OCI-LY7 (cell line): ENCODE data around the gene PTCH2. TPM values are rescaled to one million over a fixed set of nuclear protein-coding genes. Genes with fewer than 3 reads are reported as not detected.

Source experiments
- BruUV-seq: library from RNA; stranded (reverse); fragments of 400-500 nt; replicated peaks from 2 replicates; lab custom pipeline; 2021; lab: Mats Ljungman, UMichigan
- CTCF ChIA-PET: fragments of 300-600 bp; sonication (Branson Sonifier 250); formaldehyde crosslinking; loops from one replicate; lab custom pipeline; 2022; ENCODE audit warnings: antibody characterized with exemption; ENCODE audit not compliant: unreplicated experiment; lab: Charles Lee
- POLR2A ChIA-PET: fragments of 300-600 bp; sonication (Branson Sonifier 250); formaldehyde crosslinking; loops from one replicate; lab custom pipeline; 2022; ENCODE audit warnings: antibody characterized with exemption; lab: Charles Lee
- DNase-seq: peaks from one replicate; pipeline ENCODE4 v3.0.0-alpha.2; 2015; ENCODE audit warnings: low spot score
- H2AFZ ChIP-seq: fragments of 200-600 bp; sonication (generic), shearing (Covaris generic); 2 replicates; pipeline ENCODE4 v1.6.1; 2014; ENCODE audit warnings: mild to moderate bottlenecking, antibody characterized with exemption, low read length, moderate library complexity
- H3K27ac ChIP-seq: fragments of 200-600 bp; sonication (generic); 2 replicates; pipeline ENCODE4 v1.5.1; 2014; ENCODE audit warnings: mixed run types, low read depth, mild to moderate bottlenecking, moderate library complexity, low read length, inconsistent platforms; ENCODE audit not compliant: poor library complexity, severe bottlenecking
- H3K36me3 ChIP-seq: fragments of 200-600 bp; sonication (generic); 2 replicates; pipeline ENCODE4 v1.6.1; 2014; ENCODE audit warnings: mild to moderate bottlenecking, antibody characterized with exemption, low read length, moderate library complexity, mixed read lengths; ENCODE audit not compliant: insufficient read depth
- H3K4me1 ChIP-seq: fragments of 200-600 bp; sonication (generic); 2 replicates; pipeline ENCODE4 v1.5.1; 2014; ENCODE audit warnings: mild to moderate bottlenecking, low read length; ENCODE audit not compliant: insufficient read depth, poor library complexity, severe bottlenecking
- H3K4me2 ChIP-seq: fragments of 200-600 bp; sonication (generic); 2 replicates; pipeline ENCODE4 v1.6.1; 2014; ENCODE audit warnings: mild to moderate bottlenecking, low read length
- H3K4me3 ChIP-seq: fragments of 200-600 bp; sonication (generic); 2 replicates; pipeline ENCODE4 v1.5.1; 2014; ENCODE audit warnings: mild to moderate bottlenecking, low read depth, low read length; ENCODE audit not compliant: poor library complexity, severe bottlenecking
- H3K79me2 ChIP-seq: fragments of 200-600 bp; sonication (generic); 2 replicates; pipeline ENCODE4 v1.6.1; 2016; ENCODE audit warnings: low read depth, mild to moderate bottlenecking, low read length, moderate library complexity, mixed read lengths; ENCODE audit not compliant: insufficient read depth
- H3K9me2 ChIP-seq: fragments of 200-600 bp; sonication (generic); 2 replicates; pipeline ENCODE4 v1.6.1; 2016; ENCODE audit warnings: mild to moderate bottlenecking, low read length, mixed read lengths; ENCODE audit not compliant: insufficient read depth
- H3K9me3 ChIP-seq: fragments of 200-600 bp; sonication (generic); 2 replicates; pipeline ENCODE4 v1.6.1; 2014; ENCODE audit warnings: mild to moderate bottlenecking, mixed run types, low read length, mixed read lengths
- H4K20me1 ChIP-seq: fragments of 200-600 bp; sonication (generic); 2 replicates; pipeline ENCODE4 v1.6.1; 2014; ENCODE audit warnings: mild to moderate bottlenecking, antibody characterized with exemption, low read length, moderate library complexity, mixed read lengths; ENCODE audit not compliant: insufficient read depth
- EZH2phosphoT487 ChIP-seq: fragments of 200-600 bp; sonication (generic); IDR thresholded peaks from 2 replicates; pipeline ENCODE4 v1.6.1; 2018; ENCODE audit warnings: low read depth, borderline replicate concordance, mild to moderate bottlenecking, mixed run types, antibody characterized with exemption, low read length, moderate library complexity, mixed read lengths
- intact Hi-C: fragments of 100-400 bp; cut with micrococcal nuclease; formaldehyde crosslinking; loops from one replicate; pipeline ENCODE4 v1.10.0; 2022; ENCODE audit not compliant: unreplicated experiment
- total RNA-seq, 2 experiments: library from RNA; depleted of rRNA in 1 of 2; stranded (reverse); fragments of >200 nt in 1 of 2; shearing (Covaris generic) in 1 of 2; gene quantifications; 2 replicates each; pipeline ENCODE4 v1.2.3, GENCODE V29; 2014 to 2022
- TF ChIP-seq, protein P1 (sequence below): fragments of 200-600 bp; sonication (generic); conservative IDR thresholded peaks from 2 replicates; pipeline ENCODE4 v1.5.1; 2014; ENCODE audit warnings: mild to moderate bottlenecking, antibody characterized with exemption, low read length, moderate library complexity, mixed read lengths

PTCH2 gene
- total RNA-seq, 2 experiments from 2014 or later = 0.60 to 1.0 TPM

DNA sequence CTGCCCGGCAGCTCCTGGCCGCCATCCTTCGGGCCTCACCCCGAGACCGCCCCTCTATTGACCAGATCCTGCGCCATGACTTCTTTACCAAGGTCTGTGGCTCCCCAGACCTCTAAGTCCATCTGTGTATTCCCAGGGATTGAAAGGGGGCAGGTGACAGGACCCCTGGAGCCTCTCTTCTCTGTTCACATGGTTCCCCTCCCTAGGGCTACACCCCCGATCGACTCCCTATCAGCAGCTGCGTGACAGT lies 40.1 kb downstream of the PTCH2 start:
- Histone ChIP-seq H3K27ac (no peak overlapping the region), H2AFZ (no peak overlapping the region), H3K4me3 (no peak overlapping the region), H3K4me2 (no peak overlapping the region), H4K20me1 (no peaks in the 10 kb centered on the region), H3K9me3 (no peaks in the 10 kb centered on the region), H3K9me2 (no peaks in the 10 kb centered on the region), H3K4me1 (peaks cover 42% of the 10 kb centered on the region), H3K79me2 (no peaks in the 10 kb centered on the region), H3K36me3 (peaks cover 15% of the 10 kb centered on the region)
- POLR2A ChIA-PET = interaction anchor here (0.9 kb wide), 1 partner anchor 10 kb away, joined by 3 read pairs; no protein-coding TSS in a partner anchor
- intact Hi-C loops = no loop called here
- BruUV-seq = no TSS peak
- CTCF ChIA-PET = no interaction called here
- no peak for DNase-seq
- TF ChIP-seq EZH2phosphoT487 = no peak

DNA sequence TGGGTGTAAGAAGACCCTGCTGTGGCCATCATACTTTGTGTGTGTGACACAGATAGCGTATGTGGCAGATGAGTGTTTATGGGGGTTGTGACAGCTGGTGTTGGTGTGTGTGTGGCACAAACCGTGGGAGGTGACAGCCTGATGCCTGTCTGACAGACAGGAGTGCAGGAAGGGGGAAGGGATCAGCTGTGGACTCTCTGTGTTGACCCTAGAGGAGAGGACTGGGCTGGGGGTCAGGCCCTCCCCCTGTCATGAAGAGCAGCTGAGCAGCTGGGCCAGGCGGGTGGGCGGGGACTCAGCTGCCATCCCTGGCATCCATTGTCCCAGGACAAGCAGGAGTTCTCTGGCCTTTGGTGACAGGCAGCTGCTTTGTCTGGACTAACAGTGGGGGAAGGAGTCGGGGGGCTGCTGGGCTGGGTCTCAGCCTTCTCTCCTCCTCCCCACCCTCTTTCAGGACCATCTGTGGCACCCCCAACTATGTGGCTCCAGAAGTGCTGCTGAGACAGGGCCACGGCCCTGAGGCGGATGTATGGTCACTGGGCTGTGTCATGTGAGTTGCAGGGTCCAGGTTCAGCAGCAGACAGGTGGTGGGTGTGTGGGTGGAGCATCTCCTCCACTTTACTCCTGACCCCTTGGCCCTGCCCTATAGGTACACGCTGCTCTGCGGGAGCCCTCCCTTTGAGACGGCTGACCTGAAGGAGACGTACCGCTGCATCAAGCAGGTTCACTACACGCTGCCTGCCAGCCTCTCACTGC lies 40.6 kb downstream of the PTCH2 start:
- Histone ChIP-seq H3K4me1 (peaks cover 37% of the 10 kb centered on the region), H3K4me3 (peak overlapping the region; percentile 83), H3K79me2 (no peaks in the 10 kb centered on the region), H4K20me1 (no peaks in the 10 kb centered on the region), H3K36me3 (peaks cover 15% of the 10 kb centered on the region), H3K9me3 (no peaks in the 10 kb centered on the region), H3K4me2 (peak overlapping the region; percentile 76), H3K27ac (no peak overlapping the region), H3K9me2 (no peaks in the 10 kb centered on the region), H2AFZ (no peak overlapping the region)
- intact Hi-C loops = no loop called here
- ChIA-PET POLR2A (interaction anchor here (0.9 kb wide), 1 partner anchor 10 kb away, joined by 3 read pairs; no protein-coding TSS in a partner anchor), CTCF (interaction anchor here (0.6 kb wide), 1 partner anchor 80 kb away, joined by 3 read pairs; no protein-coding TSS in a partner anchor)
- no TSS peak for BruUV-seq
- TF ChIP-seq, protein P1, sequence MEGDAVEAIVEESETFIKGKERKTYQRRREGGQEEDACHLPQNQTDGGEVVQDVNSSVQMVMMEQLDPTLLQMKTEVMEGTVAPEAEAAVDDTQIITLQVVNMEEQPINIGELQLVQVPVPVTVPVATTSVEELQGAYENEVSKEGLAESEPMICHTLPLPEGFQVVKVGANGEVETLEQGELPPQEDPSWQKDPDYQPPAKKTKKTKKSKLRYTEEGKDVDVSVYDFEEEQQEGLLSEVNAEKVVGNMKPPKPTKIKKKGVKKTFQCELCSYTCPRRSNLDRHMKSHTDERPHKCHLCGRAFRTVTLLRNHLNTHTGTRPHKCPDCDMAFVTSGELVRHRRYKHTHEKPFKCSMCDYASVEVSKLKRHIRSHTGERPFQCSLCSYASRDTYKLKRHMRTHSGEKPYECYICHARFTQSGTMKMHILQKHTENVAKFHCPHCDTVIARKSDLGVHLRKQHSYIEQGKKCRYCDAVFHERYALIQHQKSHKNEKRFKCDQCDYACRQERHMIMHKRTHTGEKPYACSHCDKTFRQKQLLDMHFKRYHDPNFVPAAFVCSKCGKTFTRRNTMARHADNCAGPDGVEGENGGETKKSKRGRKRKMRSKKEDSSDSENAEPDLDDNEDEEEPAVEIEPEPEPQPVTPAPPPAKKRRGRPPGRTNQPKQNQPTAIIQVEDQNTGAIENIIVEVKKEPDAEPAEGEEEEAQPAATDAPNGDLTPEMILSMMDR = no peak
- no peak for TF ChIP-seq EZH2phosphoT487
- DNase-seq = no peak

GRCh38 chr1:44801491-44802305 lies 41.4 kb downstream of the PTCH2 start:
- peak overlapping the region; percentile 76 for H3K4me2 ChIP-seq
- H3K36me3 ChIP-seq = peaks cover 12% of the 10 kb centered on the region
- H3K27ac ChIP-seq = no peak overlapping the region
- no peaks in the 10 kb centered on the region for H4K20me1 ChIP-seq
- ChIA-PET CTCF (interaction anchor here (0.6 kb wide), 1 partner anchor 80 kb away, joined by 3 read pairs; no protein-coding TSS in a partner anchor), POLR2A (interaction anchor here (0.9 to 2.9 kb wide), 5 partner anchors 8 to 80 kb away, joined by 3 to 30 read pairs (median 7); partner anchors contain the start of gene BTBD19)
- TF ChIP-seq, protein P1 = no peak
- TF ChIP-seq EZH2phosphoT487 = no peak
- H3K79me2 ChIP-seq = no peaks in the 10 kb centered on the region
- H3K4me1 ChIP-seq = peaks cover 30% of the 10 kb centered on the region
- no TSS peak for BruUV-seq
- peak overlapping the region; percentile 83 for H3K4me3 ChIP-seq
- DNase-seq = no peak
- intact Hi-C loops = no loop called here
- H3K9me3 ChIP-seq = no peaks in the 10 kb centered on the region
- H2AFZ ChIP-seq = no peak overlapping the region
- H3K9me2 ChIP-seq = no peaks in the 10 kb centered on the region
